Endothelial cell of umbilical vein (primary cell): ENCODE results near the gene GADL1. TPM values are rescaled to one million over a fixed set of nuclear protein-coding genes. Genes with fewer than 3 reads are reported as not detected.

Experiments used
- BruUV-seq: library from RNA; stranded (reverse); fragments of 400-500 nt; replicated peaks from 2 replicates; lab custom pipeline; 2021; lab: Mats Ljungman, UMichigan
- CTCF ChIA-PET: fragments of 300-600, 350-600 bp; sonication (Branson Sonifier 250); formaldehyde crosslinking; loops from one replicate; lab custom pipeline; 2021; ENCODE audit warnings: antibody characterized with exemption, inconsistent platforms; lab: Charles Lee
- POLR2A ChIA-PET: fragments of 300-600, 350-600 bp; sonication (Branson Sonifier 250); formaldehyde crosslinking; loops from one replicate; lab custom pipeline; 2021; ENCODE audit warnings: antibody characterized with exemption, inconsistent platforms; lab: Charles Lee
- DNase-seq: peaks from one replicate; pipeline ENCODE4 v3.0.0-alpha.2; 2011; ENCODE audit warnings: low read depth, low spot score
- FAIRE-seq: peaks from 2 replicates; lab custom pipeline; 2011; peaks lifted over from hg19 to GRCh38; lab: Jason Lieb, UNC
- H2AFZ ChIP-seq: 2 replicates; pipeline ENCODE4 v1.6.0; 2012; ENCODE audit warnings: low read depth, low read length, control low read depth, inconsistent platforms
- H3K27ac ChIP-seq: 2 replicates; pipeline ENCODE4 v1.5.1; 2011; ENCODE audit warnings: low read depth, mild to moderate bottlenecking, control low read depth, low read length, moderate library complexity; ENCODE audit not compliant: insufficient read depth
- H3K27me3 ChIP-seq, 2 experiments: 2 replicates each; pipeline versions ENCODE4 v1.6.0 to v1.6.1; 2011; ENCODE audit warnings: low read length in 2 of 2, mixed read lengths in 1 of 2; ENCODE audit not compliant: control insufficient read depth in 2 of 2, insufficient read depth in 2 of 2
- H3K36me3 ChIP-seq, 2 experiments: 2 replicates in 1 of 2; 3 replicates in 1 of 2; pipeline ENCODE4 v1.5.1; 2011; ENCODE audit warnings: low read length in 2 of 2, mild to moderate bottlenecking in 1 of 2, moderate library complexity in 1 of 2; ENCODE audit not compliant: control insufficient read depth in 2 of 2, insufficient read depth in 2 of 2; ENCODE audit errors: extremely low read depth in 1 of 2
- H3K4me1 ChIP-seq: 3 replicates; pipeline ENCODE4 v1.5.1; 2011; ENCODE audit warnings: mild to moderate bottlenecking, low read length; ENCODE audit not compliant: control insufficient read depth, insufficient read depth; ENCODE audit errors: extremely low read depth
- H3K4me2 ChIP-seq: 2 replicates; pipeline ENCODE4 v1.6.1; 2011; ENCODE audit warnings: low read length, control low read depth, mixed read lengths; ENCODE audit not compliant: insufficient read depth
- H3K4me3 ChIP-seq, 3 experiments: fragments of 200-600 bp in 1 of 3; sonication (generic), shearing (Covaris generic) in 1 of 3; replicated peaks in 1 of 3; 2 replicates each; pipeline ENCODE4 v1.5.1; 2011 to 2016; ENCODE audit warnings: control low read depth in 3 of 3, low read length in 3 of 3, mild to moderate bottlenecking in 2 of 3, inconsistent platforms in 1 of 3, low read depth in 1 of 3, moderate library complexity in 1 of 3; ENCODE audit not compliant: insufficient read depth in 1 of 3
- H3K79me2 ChIP-seq: 2 replicates; pipeline ENCODE4 v1.6.0; 2012; ENCODE audit warnings: low read length, inconsistent platforms; ENCODE audit not compliant: control insufficient read depth, insufficient read depth
- H3K9ac ChIP-seq: replicated peaks from 2 replicates; pipeline ENCODE3; 2011; ENCODE audit warnings: low read length, control low read depth; ENCODE audit not compliant: insufficient read depth; ENCODE audit errors: extremely low read depth
- H3K9me1 ChIP-seq: replicated peaks from 3 replicates; pipeline ENCODE4 v1.6.0; 2011; ENCODE audit warnings: mild to moderate bottlenecking, low read length; ENCODE audit not compliant: control insufficient read depth, insufficient read depth; ENCODE audit errors: extremely low read depth
- H3K9me3 ChIP-seq: replicated peaks from 2 replicates; pipeline ENCODE4 v1.5.1; 2012; ENCODE audit warnings: low read length, inconsistent platforms; ENCODE audit not compliant: control insufficient read depth, insufficient read depth
- H4K20me1 ChIP-seq: replicated peaks from 2 replicates; pipeline ENCODE3; 2011; ENCODE audit warnings: mild to moderate bottlenecking, low read length; ENCODE audit not compliant: control insufficient read depth, insufficient read depth; ENCODE audit errors: extremely low read depth
- CTCF ChIP-seq, 2 donors: IDR thresholded peaks; 1 replicate in 1 of 2; 2 replicates in 1 of 2; pipeline ENCODE4 v1.5.1; 2011; ENCODE audit warnings: low read length in 2 of 2, mild to moderate bottlenecking in 2 of 2, moderate library complexity in 2 of 2, control low read depth in 1 of 2, inconsistent platforms in 1 of 2, low read depth in 1 of 2; ENCODE audit not compliant: insufficient read depth in 1 of 2; ENCODE audit errors: extremely low read depth in 1 of 2
- EZH2 ChIP-seq: IDR thresholded peaks from 2 replicates; pipeline ENCODE4 v1.6.1; 2012; ENCODE audit warnings: borderline replicate concordance, low read depth, mild to moderate bottlenecking, moderate library complexity, low read length, inconsistent platforms; ENCODE audit not compliant: severe bottlenecking
- FOS ChIP-seq: IDR thresholded peaks from 2 replicates; pipeline ENCODE4 v1.6.1; 2011; ENCODE audit warnings: mild to moderate bottlenecking, low read length, moderate library complexity, borderline replicate concordance; ENCODE audit not compliant: insufficient read depth
- GATA2 ChIP-seq: IDR thresholded peaks from 2 replicates; pipeline ENCODE4 v1.7.0; 2011; ENCODE audit warnings: low read depth, mild to moderate bottlenecking, moderate library complexity, mixed read lengths, low read length; ENCODE audit not compliant: insufficient read length, insufficient read depth
- JUN ChIP-seq: IDR thresholded peaks from 2 replicates; pipeline ENCODE4 v1.6.1; 2011; ENCODE audit warnings: borderline replicate concordance, low read depth; ENCODE audit not compliant: insufficient read length, insufficient read depth
- MAX ChIP-seq: IDR thresholded peaks from 2 replicates; pipeline ENCODE4 v1.6.1; 2011; ENCODE audit not compliant: insufficient read depth, insufficient read length
- MYC ChIP-seq: IDR thresholded peaks from one replicate; pipeline ENCODE4 v1.6.1; 2011; ENCODE audit warnings: mild to moderate bottlenecking, low read depth, low read length
- POLR2A ChIP-seq: IDR thresholded peaks from 2 replicates; pipeline ENCODE4 v1.6.1; 2012; ENCODE audit warnings: low read depth, mild to moderate bottlenecking, control low read depth, low read length
- POLR2AphosphoS5 ChIP-seq: IDR thresholded peaks from 2 replicates; pipeline ENCODE4 v1.6.1; 2012; ENCODE audit warnings: low read depth, mild to moderate bottlenecking, control low read depth, low read length, moderate library complexity; ENCODE audit not compliant: insufficient read depth
- dilution Hi-C: fragments of 300-500 bp; cut with MboI; formaldehyde crosslinking; loops from one replicate; pipeline ENCODE4 v1.15.0; 2019; ENCODE audit warnings: low sequenced_read_pairs; ENCODE audit not compliant: extremely low pct_ligation_motif_present
- intact Hi-C: fragments of 100-400 bp; cut with micrococcal nuclease; formaldehyde crosslinking; loops from one replicate; pipeline ENCODE4 v1.10.0; 2022
- polyA plus RNA-seq, 4 experiments: library from polyadenylated mRNA; depleted of rRNA in 3 of 4; stranded (reverse) in 3 of 4; unstranded in 1 of 4; fragments of >200 nt; gene quantifications; 2 replicates each; pipeline versions ENCODE4 v1.2.1 to v1.2.3, GENCODE V29; 2011 to 2012; ENCODE audit warnings: missing spikeins in 1 of 4
- total RNA-seq: library from RNA; stranded (reverse); gene quantifications from 2 replicates; pipeline ENCODE4 v1.2.3, GENCODE V29; 2021

Gene GADL1
- total and polyA plus RNA-seq, 2 donors (not counting 3 experiments of a cell fraction or from before 2014, with no cell fraction given) = not detected

DNA sequence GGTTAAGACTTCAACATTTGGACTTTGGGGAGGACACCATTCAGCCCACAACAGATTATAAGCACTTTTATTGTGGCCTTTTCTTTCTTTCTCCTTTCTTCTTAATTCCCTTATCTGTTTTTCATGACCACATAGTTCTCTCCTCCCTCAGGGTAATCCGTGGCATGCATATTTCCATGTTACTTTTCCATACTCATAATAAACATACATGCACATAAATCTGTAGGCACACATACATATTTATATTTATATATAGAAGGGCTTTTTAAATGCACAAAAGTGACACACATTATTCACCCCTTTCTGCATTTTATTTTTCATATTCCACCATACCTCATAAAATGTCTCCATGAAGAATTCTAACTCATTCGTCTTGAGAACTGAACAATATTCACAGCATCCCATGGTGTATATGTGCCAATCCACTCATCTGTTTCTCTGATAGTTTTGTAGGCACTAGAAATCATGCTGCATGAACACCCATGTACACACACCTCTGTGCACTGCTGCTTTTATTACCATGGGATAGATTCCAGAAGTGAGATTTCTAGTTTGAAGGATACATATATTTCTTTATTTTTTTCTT lies 38.1 kb upstream of the GADL1 start:
- TF ChIP-seq CTCF (IDR thresholded peaks at IDR 0.05; ENCODE audit: extremely low read depth in 1 of 2, insufficient read depth in 1 of 2, low read depth in 1 of 2, low read length in 2 of 2) (no peak), POLR2AphosphoS5 (no peak), MYC (no peak)
- H3K79me2 ChIP-seq = no peaks in the 10 kb centered on the region
- POLR2A ChIA-PET = no interaction called here
- FAIRE-seq (no peak), DNase-seq (no peak)
- CTCF ChIA-PET = interaction anchor here (1.3 to 2.7 kb wide), 3 partner anchors 163 to 199 kb away, joined by 3 to 28 read pairs (median 22); no protein-coding TSS in a partner anchor
- H4K20me1 ChIP-seq = no peaks in the 10 kb centered on the region
- H3K36me3 ChIP-seq = no peaks in the 10 kb centered on the region
- no peaks in the 10 kb centered on the region for H3K4me1 ChIP-seq
- intact Hi-C loops = loop anchor here (10.0 kb wide), 1 partner anchor 512 kb away; no protein-coding TSS in a partner anchor
- no peak overlapping the region for H3K4me3 ChIP-seq
- peaks cover 0 to 1% of the 10 kb centered on the region in 2 experiments for H3K27me3 ChIP-seq
- no peak overlapping the region for H2AFZ ChIP-seq
- H3K27ac ChIP-seq = no peak overlapping the region
- H3K9ac ChIP-seq = no peak overlapping the region
- BruUV-seq = no TSS peak
- H3K4me2 ChIP-seq = no peak overlapping the region
- dilution Hi-C loops = no loop called here
- H3K9me1 ChIP-seq = no peaks in the 10 kb centered on the region
- no peaks in the 10 kb centered on the region for H3K9me3 ChIP-seq

- ChIA-PET POLR2A (no interaction called here), CTCF (interaction anchor here (1.1 to 1.4 kb wide), 2 partner anchors 9 to 35 kb away, joined by 3 read pairs; no protein-coding TSS in a partner anchor)
- Histone ChIP-seq H3K9me1 (no peaks in the 10 kb centered on the region), H2AFZ (no peak overlapping the region), H3K9ac (no peak overlapping the region), H3K4me1 (no peaks in the 10 kb centered on the region), H3K9me3 (no peaks in the 10 kb centered on the region), H3K27ac (no peak overlapping the region), H3K4me3 (no peak overlapping the region), H3K79me2 (no peaks in the 10 kb centered on the region), H3K27me3 (peaks cover 0 to 6% of the 10 kb centered on the region in 2 experiments), H3K36me3 (no peaks in the 10 kb centered on the region), H3K4me2 (no peak overlapping the region), H4K20me1 (no peaks in the 10 kb centered on the region)
- FAIRE-seq (no peak), DNase-seq (no peak)
- TF ChIP-seq EZH2 (no peak), GATA2 (no peak), MYC (no peak), POLR2A (no peak), MAX (no peak), FOS (no peak), JUN (no peak), CTCF (IDR thresholded peaks at IDR 0.05; ENCODE audit: extremely low read depth in 1 of 2, insufficient read depth in 1 of 2, low read depth in 1 of 2, low read length in 2 of 2) (no peak), POLR2AphosphoS5 (no peak)
- dilution Hi-C loops (no loop called here), intact Hi-C loops (loop anchor here (10.0 kb wide), 1 partner anchor 130 kb away; no protein-coding TSS in a partner anchor)
- BruUV-seq = no TSS peak
Measured at GRCh38 chr3:30924763-30925162, 30.3 kb upstream of the GADL1 start.
